HepG2 (cell line): Measurements from ENCODE around the gene DCDC2C. TPM values are rescaled to one million over a fixed set of nuclear protein-coding genes. Genes with fewer than 3 reads are reported as not detected.

Experiments
- ATAC-seq: fragments of 200-7000 bp; cut with Tn5 transposase; 3 replicates; pipeline ENCODE4 v1.9.1; 2020; ENCODE audit warnings: mild to moderate bottlenecking, moderate library complexity
- BruUV-seq: library from RNA; stranded (reverse); fragments of 400-500 nt; replicated peaks from 2 replicates; lab custom pipeline; 2021; lab: Mats Ljungman, UMichigan
- CTCF ChIA-PET: fragments of 300-600 bp; formaldehyde crosslinking; extraction: SDS; loops from one replicate; lab custom pipeline; 2021; ENCODE audit warnings: low total read pairs, inconsistent platforms, low intra/inter-chr PET ratio; lab: Yijun Ruan, JAX
- POLR2A ChIA-PET: fragments of 350-600 bp; sonication (Branson Sonifier 250); formaldehyde crosslinking; loops from one replicate; lab custom pipeline; 2020; ENCODE audit warnings: antibody characterized with exemption, inconsistent platforms; lab: Yijun Ruan, JAX
- DNase-seq: peaks from one replicate; pipeline ENCODE4 v3.0.0-alpha.2; 2015; ENCODE audit warnings: low spot score
- FAIRE-seq: peaks from 3 replicates; lab custom pipeline; 2011; peaks lifted over from hg19 to GRCh38; lab: Jason Lieb, UNC
- H2AFZ ChIP-seq: one replicate; pipeline ENCODE4 v1.6.1; 2011; ENCODE audit warnings: low read length, inconsistent platforms
- H3K27ac ChIP-seq: fragments of 300-600 bp; 3 replicates; pipeline ENCODE4 v1.8.0; 2011; ENCODE audit warnings: mixed run types, mild to moderate bottlenecking, mixed read lengths, low read length, inconsistent platforms; ENCODE audit not compliant: insufficient read depth; ENCODE audit errors: extremely low read length
- H3K27me3 ChIP-seq, 2 experiments: fragments of 200-600 bp in 1 of 2; 2 replicates in 1 of 2; 3 replicates in 1 of 2; pipeline versions ENCODE4 v1.6.0 to v1.8.0; 2011; ENCODE audit warnings: low read length in 2 of 2, mild to moderate bottlenecking in 2 of 2, moderate library complexity in 2 of 2, inconsistent platforms in 1 of 2; ENCODE audit not compliant: insufficient read depth in 2 of 2, control insufficient read depth in 1 of 2
- H3K36me3 ChIP-seq, 2 experiments: fragments of 200-600 bp in 1 of 2; replicated peaks in 1 of 2; 2 replicates in 1 of 2; 3 replicates in 1 of 2; pipeline versions ENCODE4 v1.5.1 to v1.8.0; 2011; ENCODE audit warnings: low read length in 2 of 2, inconsistent platforms in 1 of 2; ENCODE audit not compliant: insufficient read depth in 2 of 2, control insufficient read depth in 1 of 2
- H3K4me1 ChIP-seq: 2 replicates; pipeline ENCODE4 v1.5.1; 2012; ENCODE audit warnings: low read length, inconsistent platforms; ENCODE audit not compliant: insufficient read depth
- H3K4me2 ChIP-seq: 2 replicates; pipeline ENCODE4 v1.6.0; 2011; ENCODE audit warnings: low read depth, low read length, inconsistent platforms
- H3K4me3 ChIP-seq, 3 experiments: fragments of 200-600 bp in 1 of 3; sonication (generic), shearing (Covaris generic) in 1 of 3; replicated peaks in 1 of 3; 2 replicates each; pipeline ENCODE4 v1.5.1; 2011 to 2016; ENCODE audit warnings: low read length in 3 of 3, inconsistent platforms in 2 of 3, low read depth in 2 of 3, mild to moderate bottlenecking in 2 of 3, control low read depth in 1 of 3, mixed read lengths in 1 of 3; ENCODE audit not compliant: insufficient read depth in 1 of 3
- H3K79me2 ChIP-seq: one replicate; pipeline ENCODE4 v1.6.1; 2011; ENCODE audit warnings: low read length, inconsistent platforms; ENCODE audit not compliant: insufficient read depth
- H3K9ac ChIP-seq: 2 replicates; pipeline ENCODE4 v1.6.0; 2011; ENCODE audit warnings: mild to moderate bottlenecking, low read depth, low read length, inconsistent platforms; ENCODE audit not compliant: insufficient read depth
- H3K9me3 ChIP-seq: 2 replicates; pipeline ENCODE4 v1.5.1; 2012; ENCODE audit warnings: mild to moderate bottlenecking, low read length
- H4K20me1 ChIP-seq: 2 replicates; pipeline ENCODE4 v1.6.0; 2011; ENCODE audit warnings: inconsistent platforms, mild to moderate bottlenecking, low read length, moderate library complexity; ENCODE audit not compliant: insufficient read depth
- AKAP8 ChIP-seq: sonication (generic); formaldehyde crosslinking; IDR thresholded peaks from 2 replicates; pipeline ENCODE4 v1.5.1; 2020; ENCODE audit warnings: mild to moderate bottlenecking, missing genetic modification reagents
- CREBL2 ChIP-seq: sonication (generic); formaldehyde crosslinking; IDR thresholded peaks from 2 replicates; pipeline ENCODE4 v1.8.1; 2023; ENCODE audit warnings: missing genetic modification reagents, mild to moderate bottlenecking, borderline replicate concordance
- DPF2 ChIP-seq: sonication (generic); formaldehyde crosslinking; IDR thresholded peaks from 2 replicates; pipeline ENCODE4 v1.4.0; 2020; ENCODE audit warnings: mild to moderate bottlenecking, low read depth, missing genetic modification reagents, borderline replicate concordance
- DZIP1 ChIP-seq: sonication (generic); formaldehyde crosslinking; IDR thresholded peaks from 2 replicates; pipeline ENCODE4 v1.5.0; 2020; ENCODE audit warnings: mild to moderate bottlenecking, missing genetic modification reagents
- EEA1 ChIP-seq: sonication (generic); formaldehyde crosslinking; IDR thresholded peaks from 2 replicates; pipeline ENCODE4 v1.5.1; 2020; ENCODE audit warnings: mild to moderate bottlenecking, missing genetic modification reagents, borderline replicate concordance
- GATAD2A ChIP-seq: IDR thresholded peaks from 2 replicates; pipeline ENCODE4 v1.6.1; 2016
- HOXA3 ChIP-seq: sonication (generic); formaldehyde crosslinking; IDR thresholded peaks from 2 replicates; pipeline ENCODE4 v1.5.0; 2020; ENCODE audit warnings: missing genetic modification reagents
- IRF9 ChIP-seq: sonication (generic); formaldehyde crosslinking; IDR thresholded peaks from 2 replicates; pipeline ENCODE4 v1.8.0; 2022; ENCODE audit warnings: missing genetic modification reagents, mild to moderate bottlenecking, borderline replicate concordance
- KLF12 ChIP-seq: sonication (generic); formaldehyde crosslinking; IDR thresholded peaks from 2 replicates; pipeline ENCODE4 v1.4.0; 2020; ENCODE audit warnings: missing genetic modification reagents, borderline replicate concordance
- PHF21A ChIP-seq: sonication (generic); formaldehyde crosslinking; IDR thresholded peaks from 2 replicates; pipeline ENCODE4 v1.5.0; 2020; ENCODE audit warnings: mild to moderate bottlenecking, missing genetic modification reagents
- SMAD9 ChIP-seq: sonication (generic); formaldehyde crosslinking; IDR thresholded peaks from 2 replicates; pipeline ENCODE4 v1.5.1; 2020; ENCODE audit warnings: mild to moderate bottlenecking, missing genetic modification reagents
- SRF ChIP-seq: IDR thresholded peaks from 2 replicates; pipeline ENCODE4 v1.6.1; 2011; ENCODE audit warnings: mild to moderate bottlenecking, low read depth, low read length, moderate library complexity
- ZKSCAN5 ChIP-seq: sonication (generic); formaldehyde crosslinking; IDR thresholded peaks from 2 replicates; pipeline ENCODE4 v1.5.1; 2020; ENCODE audit warnings: mild to moderate bottlenecking, missing genetic modification reagents
- ZNF17 ChIP-seq: sonication (generic); formaldehyde crosslinking; IDR thresholded peaks from 2 replicates; pipeline ENCODE4 v1.5.0; 2020; ENCODE audit warnings: mild to moderate bottlenecking, missing genetic modification reagents
- ZNF234 ChIP-seq: sonication (generic); formaldehyde crosslinking; conservative IDR thresholded peaks from 2 replicates; pipeline ENCODE4 v1.5.1; 2020; ENCODE audit warnings: mild to moderate bottlenecking, missing genetic modification reagents
- ZNF263 ChIP-seq: sonication (generic); formaldehyde crosslinking; IDR thresholded peaks from 2 replicates; pipeline ENCODE4 v1.4.0; 2020; ENCODE audit warnings: missing genetic modification reagents
- ZNF441 ChIP-seq: sonication (generic); formaldehyde crosslinking; IDR thresholded peaks from 2 replicates; pipeline ENCODE4 v1.7.0; 2021; ENCODE audit warnings: missing genetic modification reagents, borderline replicate concordance
- WGBS: methylation state at CpG from one replicate; pipeline ENCODE4 v1.1.6; 2017; ENCODE audit warnings: low lambda C conversion rate; 5-methylcytosine and 5-hydroxymethylcytosine counted together
- in situ Hi-C: cut with HindIII; loops from 2 replicates; pipeline ENCODE4 v1.10.0; 2017; ENCODE audit warnings: low pct_unique_long_range_greater_than_20kb; ENCODE audit not compliant: extremely low pct_ligation_motif_present
- intact Hi-C: fragments of 100-400 bp; cut with micrococcal nuclease; formaldehyde crosslinking; loops from one replicate; pipeline ENCODE4 v1.10.0; 2022; ENCODE audit not compliant: unreplicated experiment
- polyA plus RNA-seq, 8 experiments: library from polyadenylated mRNA; depleted of rRNA in 3 of 8; stranded (reverse) in 7 of 8; unstranded in 1 of 8; fragments of >200 nt; fragmentation: Illumina TruSeq in 4 of 8; extraction: Trizol in 4 of 8; gene quantifications; 2 replicates each; pipeline versions ENCODE4 v1.2.1 to v1.2.3, GENCODE V29; 2011 to 2016; ENCODE audit warnings: low read depth in 4 of 8, missing spikeins in 1 of 8, mixed read lengths in 1 of 8; ENCODE audit not compliant: insufficient read depth in 1 of 8
- total RNA-seq, 5 experiments: library from RNA; depleted of rRNA; stranded (reverse); fragments of >200 nt; fragmentation: Illumina TruSeq; extraction: Trizol; gene quantifications; 2 replicates each; pipeline ENCODE4 v1.2.3, GENCODE V29; 2016; ENCODE audit warnings: low read depth in 1 of 5

Gene DCDC2C
- total and polyA plus RNA-seq, 2 of the 13 experiments (the other 11 are each of a cell fraction or from before 2014, with no cell fraction given), result not detected

DNA sequence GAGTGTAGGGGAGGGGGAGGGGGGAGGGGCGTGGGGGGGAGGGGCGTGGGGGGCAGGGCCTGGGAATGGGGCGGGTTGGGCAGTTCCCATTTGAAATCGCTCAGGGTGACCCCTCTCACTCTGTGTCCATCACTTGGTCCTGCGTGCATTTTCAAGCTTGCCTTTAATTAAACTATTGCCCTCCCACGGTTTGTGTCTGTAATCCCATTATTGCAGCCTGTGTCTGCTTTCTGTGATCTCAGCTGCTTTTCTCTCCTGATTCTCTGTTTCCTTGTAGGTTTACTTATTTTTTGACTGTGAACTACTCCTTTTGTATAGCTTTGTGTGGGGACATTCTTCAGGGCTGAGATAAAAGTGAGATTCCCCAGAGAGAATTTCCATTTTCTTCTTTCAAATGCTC, 1.3 kb downstream of the DCDC2C start:
- in situ Hi-C loops, result no loop called here

GRCh38 chr2:3705782-3706181, 2.4 kb downstream of the DCDC2C start:
- H3K79me2 ChIP-seq, result no peaks in the 10 kb centered on the region
- no peaks in the 10 kb centered on the region for H4K20me1 ChIP-seq
- in situ Hi-C loops, result no loop called here
- FAIRE-seq (no peak), ATAC-seq (no peak), DNase-seq (no peak)
- CTCF ChIA-PET, result no interaction called here
- H3K36me3 ChIP-seq, result no peaks in the 10 kb centered on the region
- H3K4me3 ChIP-seq, result no peak overlapping the region
- no peaks in the 10 kb centered on the region for H3K4me1 ChIP-seq
- intact Hi-C loops, result no loop called here
- 0% methylated on average over 2 of the region's 2 CpGs for WGBS
- H3K4me2 ChIP-seq, result no peak overlapping the region
- POLR2A ChIA-PET, result no interaction called here
- no peak overlapping the region for H3K9ac ChIP-seq
- no peak overlapping the region for H3K27ac ChIP-seq
- no TSS peak for BruUV-seq
- H2AFZ ChIP-seq, result no peak overlapping the region
- peaks cover 0 to 20% of the 10 kb centered on the region in 2 experiments; a peak in 2 of 5 replicates for H3K27me3 ChIP-seq
- H3K9me3 ChIP-seq, result no peaks in the 10 kb centered on the region
- TF ChIP-seq CREBL2 (CRISPR knock-in tag), result no peak
- no peak for TF ChIP-seq EEA1 (CRISPR knock-in tag)
- no peak for TF ChIP-seq GATAD2A
- TF ChIP-seq SMAD9 (CRISPR knock-in tag), result no peak
- no peak for TF ChIP-seq ZNF234
- no peak for TF ChIP-seq IRF9 (CRISPR knock-in tag)
- no peak for TF ChIP-seq ZKSCAN5 (CRISPR knock-in tag)
- TF ChIP-seq DPF2 (CRISPR knock-in tag), result no peak
- TF ChIP-seq AKAP8, result no peak
- no peak for TF ChIP-seq PHF21A (CRISPR knock-in tag)
- TF ChIP-seq ZNF263 (CRISPR knock-in tag), result no peak
- no peak for TF ChIP-seq HOXA3
- no peak for TF ChIP-seq ZNF441 (CRISPR knock-in tag)
- TF ChIP-seq ZNF17 (CRISPR knock-in tag), result no peak
- no peak for TF ChIP-seq DZIP1 (CRISPR knock-in tag)
- TF ChIP-seq SRF, result no peak

More for the DNA sequence above, 1.3 kb downstream of the DCDC2C start:
- no peaks in the 10 kb centered on the region for H3K36me3 ChIP-seq
- no peak overlapping the region for H3K4me2 ChIP-seq
- H3K27ac ChIP-seq, result no peak overlapping the region
- H4K20me1 ChIP-seq, result no peaks in the 10 kb centered on the region
- H3K79me2 ChIP-seq, result no peaks in the 10 kb centered on the region
- H3K9me3 ChIP-seq, result no peaks in the 10 kb centered on the region
- no TSS peak for BruUV-seq
- peaks cover 0 to 20% of the 10 kb centered on the region in 2 experiments; a peak in 2 of 5 replicates for H3K27me3 ChIP-seq
- no peak overlapping the region for H3K4me3 ChIP-seq
- intact Hi-C loops, result no loop called here
- 59% methylated on average over 3 of the region's 6 CpGs for WGBS
- no peak for ATAC-seq
- no peak overlapping the region for H2AFZ ChIP-seq
- no peaks in the 10 kb centered on the region for H3K4me1 ChIP-seq
- no peak overlapping the region for H3K9ac ChIP-seq
- FAIRE-seq, result no peak
- DNase-seq, result no peak
- POLR2A ChIA-PET, result no interaction called here
- no peak for TF ChIP-seq KLF12 (CRISPR knock-in tag)
- CTCF ChIA-PET, result no interaction called here
